SK-N-MC (cell line): ENCODE measurements around the gene HASPIN.

ENCODE experiments used
- EZH2 ChIP-seq: fragments of 200-600 bp; sonication (generic); IDR thresholded peaks from one replicate; pipeline ENCODE4 v1.6.1; 2017; ENCODE audit warnings: antibody characterized with exemption
- FOXP2 ChIP-seq: optimal IDR thresholded peaks from 2 replicates; pipeline ENCODE3; 2011; ENCODE audit warnings: mild to moderate bottlenecking, moderate library complexity; ENCODE audit not compliant: insufficient read depth; ENCODE audit errors: extremely low read length, control extremely low read depth

DNA sequence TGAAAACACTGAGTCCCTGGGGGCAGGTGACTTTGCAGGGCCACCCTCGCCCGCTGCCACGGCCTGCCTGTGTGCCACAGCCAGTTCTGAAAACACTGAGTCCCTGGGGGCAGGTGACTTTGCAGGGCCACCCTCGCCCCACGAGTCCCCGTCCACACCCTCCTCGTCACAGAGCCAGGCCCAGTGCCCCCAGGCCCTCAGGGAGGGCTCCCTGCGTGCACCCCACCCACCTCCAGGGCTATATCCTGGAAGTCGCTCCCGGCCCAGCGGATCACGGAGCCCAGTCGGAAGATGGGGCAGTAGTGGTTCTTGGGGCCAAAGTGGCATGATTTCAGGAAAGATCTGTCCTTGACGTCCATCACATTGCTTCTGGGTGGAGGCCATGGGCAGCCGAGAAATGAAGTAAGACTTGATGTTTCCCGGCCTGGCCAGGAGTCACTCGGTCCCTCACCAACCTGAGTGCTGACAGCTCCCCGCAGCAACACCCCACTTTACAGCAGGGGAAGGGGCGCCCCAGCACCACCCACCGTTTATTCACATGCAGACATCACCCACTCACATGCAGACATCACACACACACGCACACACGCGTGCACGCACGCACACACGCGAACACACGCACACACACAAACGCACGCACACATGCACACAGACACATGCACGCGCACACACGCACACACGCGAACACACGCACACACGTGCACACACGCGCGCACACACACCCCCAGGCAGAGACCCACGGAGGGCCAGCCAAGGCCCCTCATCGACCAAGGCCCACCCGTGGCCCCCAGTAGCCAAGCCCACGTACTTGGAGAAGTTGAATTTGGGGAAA lies 34.2 kb upstream of the HASPIN start:
- TF ChIP-seq EZH2 (no peak), FOXP2 (no peak)
